ENCODE results near the gene IQCE. TPM values are rescaled to one million over a fixed set of nuclear protein-coding genes. Genes with fewer than 3 reads are reported as not detected.

IQCE gene
- total and polyA plus RNA-seq, 2 donors (not counting 1 experiment from before 2014, with no cell fraction given): 3.5 to 9.5 TPM

DNA sequence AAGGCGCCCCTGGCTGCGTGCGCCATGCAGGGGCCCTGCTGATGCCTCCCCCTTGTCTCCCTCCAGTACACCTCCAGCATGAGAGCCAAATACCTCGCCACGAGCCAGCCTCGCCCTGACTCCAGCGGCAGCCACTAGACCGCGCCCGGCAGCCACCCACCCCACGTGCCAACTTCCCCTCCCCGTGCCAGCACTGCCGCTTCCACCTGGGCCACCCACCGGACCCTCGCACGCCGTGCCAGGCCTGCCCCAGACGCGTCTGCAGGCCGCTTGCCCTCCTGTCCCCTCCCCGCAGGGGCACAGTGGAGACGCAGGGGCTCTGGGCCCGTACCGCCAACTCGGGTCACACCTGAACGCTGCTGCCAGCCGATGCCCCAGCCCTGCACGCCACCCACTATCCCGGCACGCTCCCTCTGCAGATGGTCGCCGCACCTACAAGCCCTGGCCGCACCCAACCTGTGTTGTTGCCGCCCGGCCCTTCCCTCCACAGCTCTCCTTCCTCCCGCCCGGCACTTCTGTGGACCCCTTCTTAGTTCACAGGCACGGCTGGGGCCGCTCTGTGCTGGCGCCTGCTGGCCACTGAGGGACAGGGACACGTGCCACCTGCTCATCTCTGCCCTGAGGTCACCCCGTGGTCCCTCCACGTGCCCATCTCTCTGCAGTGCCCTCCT lies 103.0 kb downstream of the IQCE start:
- Histone ChIP-seq H3K27ac (ENCODE audit: low read length in 2 of 2) (no peak overlapping the region), H3K79me2 (ENCODE audit: control insufficient read depth, insufficient read depth, low read length) (peaks cover under 1% of the 10 kb centered on the region), H3K9me3 (ENCODE audit: control extremely low read depth in 1 of 3, control insufficient read depth in 2 of 3, insufficient read depth in 1 of 3, low read length in 2 of 3) (peaks cover 0 to 12% (median 0%) of the 10 kb centered on the region in 3 donors), H3K4me1 (ENCODE audit: control insufficient read depth in 2 of 2, insufficient read depth in 2 of 2, low read length in 2 of 2) (no peaks in the 10 kb centered on the region), H3K36me3 (replicated peaks in 1 of 2; ENCODE audit: control extremely low read depth in 1 of 2, control insufficient read depth in 1 of 2, extremely low read depth in 1 of 2, insufficient read depth in 2 of 2, low read length in 1 of 2) (peaks cover 0 to 9% of the 10 kb centered on the region in 2 experiments), H2AFZ (ENCODE audit: insufficient read depth, low read depth, low read length, poor library complexity, severe bottlenecking) (no peak overlapping the region), H3K9ac (ENCODE audit: low read length) (no peak overlapping the region), H3K4me3 (ENCODE audit: control extremely low read depth in 1 of 5, extremely low read depth in 1 of 5, insufficient read depth in 1 of 5, low read depth in 2 of 5, low read length in 4 of 5) (no peak overlapping the region), H3K4me2 (replicated peaks; ENCODE audit: low read depth, low read length, poor library complexity, severe bottlenecking) (no peak overlapping the region), H4K20me1 (ENCODE audit: control insufficient read depth, insufficient read depth, low read length, poor library complexity, severe bottlenecking) (no peaks in the 10 kb centered on the region), H3K27me3 (replicated peaks in 1 of 4; ENCODE audit: control extremely low read depth in 1 of 4, control insufficient read depth in 3 of 4, insufficient read depth in 4 of 4, low read length in 3 of 4) (no peaks in the 10 kb centered on the region)
- Mint-ChIP-seq H3K27me3 (no peaks in the 10 kb centered on the region), H3K4me1 (peaks cover 1% of the 10 kb centered on the region), H3K27ac (no peak overlapping the region), H3K9me3 (ENCODE audit: insufficient read depth) (no peaks in the 10 kb centered on the region), H3K4me3 (no peak overlapping the region)
- TF ChIP-seq, protein P1, sequence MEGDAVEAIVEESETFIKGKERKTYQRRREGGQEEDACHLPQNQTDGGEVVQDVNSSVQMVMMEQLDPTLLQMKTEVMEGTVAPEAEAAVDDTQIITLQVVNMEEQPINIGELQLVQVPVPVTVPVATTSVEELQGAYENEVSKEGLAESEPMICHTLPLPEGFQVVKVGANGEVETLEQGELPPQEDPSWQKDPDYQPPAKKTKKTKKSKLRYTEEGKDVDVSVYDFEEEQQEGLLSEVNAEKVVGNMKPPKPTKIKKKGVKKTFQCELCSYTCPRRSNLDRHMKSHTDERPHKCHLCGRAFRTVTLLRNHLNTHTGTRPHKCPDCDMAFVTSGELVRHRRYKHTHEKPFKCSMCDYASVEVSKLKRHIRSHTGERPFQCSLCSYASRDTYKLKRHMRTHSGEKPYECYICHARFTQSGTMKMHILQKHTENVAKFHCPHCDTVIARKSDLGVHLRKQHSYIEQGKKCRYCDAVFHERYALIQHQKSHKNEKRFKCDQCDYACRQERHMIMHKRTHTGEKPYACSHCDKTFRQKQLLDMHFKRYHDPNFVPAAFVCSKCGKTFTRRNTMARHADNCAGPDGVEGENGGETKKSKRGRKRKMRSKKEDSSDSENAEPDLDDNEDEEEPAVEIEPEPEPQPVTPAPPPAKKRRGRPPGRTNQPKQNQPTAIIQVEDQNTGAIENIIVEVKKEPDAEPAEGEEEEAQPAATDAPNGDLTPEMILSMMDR (IDR thresholded peaks at IDR 0.05): no peak
- no peak for TF ChIP-seq EZH2 (IDR thresholded peaks at IDR 0.05; ENCODE audit: borderline replicate concordance, insufficient read depth, low read depth, low read length, poor library complexity, severe bottlenecking)
- intact Hi-C loops (cut with micrococcal nuclease): no loop called here
- ChIA-PET POLR2A (no interaction called here), CTCF (no interaction called here)
- no peak for DNase-seq
- 96% methylated on average over 41 of the region's 43 CpGs for WGBS (ENCODE audit: insufficient coverage)
- no peak for ATAC-seq (ENCODE audit: low read depth)

DNA sequence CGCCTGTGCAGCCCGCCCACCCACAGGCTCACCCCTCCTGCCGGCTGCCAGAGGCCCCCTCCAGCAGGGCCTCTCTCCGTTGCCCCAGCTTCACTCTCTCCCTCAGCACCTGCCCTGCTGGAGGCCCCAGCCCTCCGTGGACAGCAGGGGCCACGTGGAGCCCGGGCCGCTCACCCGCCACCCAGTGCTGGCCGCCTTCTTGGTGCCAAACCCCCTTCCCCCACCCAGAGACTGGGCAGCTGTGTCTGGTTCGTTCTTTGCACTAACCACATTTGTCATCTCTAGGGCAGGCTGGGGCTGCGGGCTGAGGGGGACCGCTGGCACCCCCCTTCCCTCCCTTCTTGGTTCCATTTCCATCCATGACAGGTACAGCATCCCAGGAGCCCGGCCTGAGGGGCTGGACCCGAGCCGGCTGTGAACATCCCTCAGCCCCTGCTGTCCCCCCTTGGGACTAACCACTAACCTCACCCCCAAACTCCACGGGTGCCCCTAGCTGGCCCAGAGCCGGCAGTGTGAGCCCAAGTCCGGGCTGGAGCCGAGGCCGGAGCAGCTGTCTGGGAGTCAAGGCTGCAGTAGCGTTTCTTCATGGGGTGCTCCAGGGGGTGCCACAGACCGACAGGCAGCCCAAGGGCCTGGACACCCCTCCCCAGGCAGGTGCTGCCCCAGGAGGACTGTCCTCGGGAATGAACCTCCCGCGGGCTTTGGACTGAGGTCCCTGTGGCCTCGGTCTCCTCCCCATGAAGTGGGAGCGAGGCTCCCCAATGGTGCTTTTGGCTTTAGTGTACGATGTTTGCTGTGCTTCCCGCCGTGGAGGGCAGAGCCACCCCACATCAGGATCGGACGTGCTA lies 103.7 kb downstream of the IQCE start:
- Mint-ChIP-seq H3K27me3 (peaks cover 3% of the 10 kb centered on the region), H3K4me1 (peaks cover 1% of the 10 kb centered on the region), H3K4me3 (no peak overlapping the region), H3K9me3 (ENCODE audit: insufficient read depth) (no peaks in the 10 kb centered on the region), H3K27ac (no peak overlapping the region)
- Histone ChIP-seq H3K27me3 (replicated peaks in 1 of 4; ENCODE audit: control extremely low read depth in 1 of 4, control insufficient read depth in 3 of 4, insufficient read depth in 4 of 4, low read length in 3 of 4) (no peaks in the 10 kb centered on the region), H2AFZ (ENCODE audit: insufficient read depth, low read depth, low read length, poor library complexity, severe bottlenecking) (no peak overlapping the region), H3K4me2 (replicated peaks; ENCODE audit: low read depth, low read length, poor library complexity, severe bottlenecking) (no peak overlapping the region), H3K79me2 (ENCODE audit: control insufficient read depth, insufficient read depth, low read length) (no peaks in the 10 kb centered on the region), H3K27ac (ENCODE audit: low read length in 2 of 2) (no peak overlapping the region), H3K4me1 (ENCODE audit: control insufficient read depth in 2 of 2, insufficient read depth in 2 of 2, low read length in 2 of 2) (no peaks in the 10 kb centered on the region), H3K9me3 (ENCODE audit: control extremely low read depth in 1 of 3, control insufficient read depth in 2 of 3, insufficient read depth in 1 of 3, low read length in 2 of 3) (peaks cover 0 to 18% (median 0%) of the 10 kb centered on the region in 3 donors), H3K36me3 (replicated peaks in 1 of 2; ENCODE audit: control extremely low read depth in 1 of 2, control insufficient read depth in 1 of 2, extremely low read depth in 1 of 2, insufficient read depth in 2 of 2, low read length in 1 of 2) (peaks cover 0 to 9% of the 10 kb centered on the region in 2 experiments), H3K4me3 (ENCODE audit: control extremely low read depth in 1 of 5, extremely low read depth in 1 of 5, insufficient read depth in 1 of 5, low read depth in 2 of 5, low read length in 4 of 5) (no peak overlapping the region), H3K9ac (ENCODE audit: low read length) (no peak overlapping the region), H4K20me1 (ENCODE audit: control insufficient read depth, insufficient read depth, low read length, poor library complexity, severe bottlenecking) (no peaks in the 10 kb centered on the region)
- POLR2A ChIA-PET: no interaction called here
- no peak for DNase-seq
- intact Hi-C loops (cut with micrococcal nuclease): no loop called here
- TF ChIP-seq, protein P1 (IDR thresholded peaks at IDR 0.05): no peak
- no peak for TF ChIP-seq EZH2 (IDR thresholded peaks at IDR 0.05; ENCODE audit: borderline replicate concordance, insufficient read depth, low read depth, low read length, poor library complexity, severe bottlenecking)
- WGBS (ENCODE audit: insufficient coverage): 93% methylated on average over 33 of the region's 33 CpGs
- CTCF ChIA-PET: interaction anchor here (0.7 kb wide), 1 partner anchor 47 kb away, joined by 3 read pairs; no protein-coding TSS in a partner anchor
- no peak for ATAC-seq (ENCODE audit: low read depth)
